Activated T-cell treated with anti-CD3 and anti-CD28 coated beads for 24 hours (primary cell): ENCODE results near the gene ACAA1.
"Not testable (repeated sequence)": the region's sequence is repeated elsewhere in the genome, so short reads cannot be mapped to it uniquely, and the experiment has no call there.

ENCODE experiments used
- DNase-seq: peaks from one replicate; pipeline ENCODE4 v3.0.0-alpha.2; 2020; ENCODE audit warnings: low read depth

Gene ACAA1

DNA sequence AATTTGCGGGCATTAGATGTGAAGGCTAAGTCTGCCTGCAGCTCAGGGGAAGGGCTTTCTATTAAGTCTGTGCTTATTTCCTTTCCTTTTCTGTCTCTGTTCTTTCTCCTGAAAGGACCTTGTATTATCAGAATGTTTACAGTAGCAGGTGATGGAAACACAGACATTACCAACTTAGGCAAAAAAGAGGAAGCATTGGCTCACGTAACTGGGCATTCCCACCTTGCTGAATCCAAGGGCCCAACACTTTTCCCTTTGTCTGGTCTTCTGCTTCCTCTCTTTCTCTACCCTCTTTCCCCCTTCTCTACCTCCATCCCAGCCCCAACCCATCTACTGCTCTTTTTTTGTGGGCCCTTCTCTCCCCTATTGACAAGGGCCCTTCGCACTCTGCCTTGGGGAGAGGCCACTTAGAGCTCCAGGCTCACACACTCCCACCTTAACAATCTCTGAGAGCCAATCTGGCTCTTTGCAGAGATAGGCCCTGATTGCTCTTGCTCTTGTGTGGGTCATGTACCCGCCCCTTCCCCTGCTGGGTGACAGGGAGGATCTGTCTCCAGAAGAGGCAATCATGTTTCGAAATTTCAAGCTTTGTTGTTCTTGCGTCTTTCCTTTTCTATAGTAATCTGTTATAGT is 35.0 kb downstream of the ACAA1 start:
- no peak for DNase-seq

DNA sequence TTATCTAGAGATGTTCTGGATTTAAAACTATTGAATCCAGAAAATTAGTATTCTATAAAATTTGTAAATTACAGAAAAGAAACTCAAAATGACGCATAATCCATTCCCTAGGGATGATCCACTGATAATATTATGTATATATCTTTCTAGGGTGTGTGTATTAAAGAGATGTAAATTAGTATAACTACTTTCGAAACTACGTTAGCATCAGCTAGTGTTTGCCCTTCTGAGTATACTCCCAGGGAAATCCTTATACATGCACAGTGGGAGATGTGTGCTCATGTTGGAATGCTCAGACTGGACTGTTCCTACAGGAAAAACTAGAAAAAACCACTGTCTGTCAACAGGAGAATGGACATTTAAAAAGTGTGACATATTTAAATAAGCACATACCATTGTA is 36.4 kb downstream of the ACAA1 start:
- DNase-seq = no peak

DNA sequence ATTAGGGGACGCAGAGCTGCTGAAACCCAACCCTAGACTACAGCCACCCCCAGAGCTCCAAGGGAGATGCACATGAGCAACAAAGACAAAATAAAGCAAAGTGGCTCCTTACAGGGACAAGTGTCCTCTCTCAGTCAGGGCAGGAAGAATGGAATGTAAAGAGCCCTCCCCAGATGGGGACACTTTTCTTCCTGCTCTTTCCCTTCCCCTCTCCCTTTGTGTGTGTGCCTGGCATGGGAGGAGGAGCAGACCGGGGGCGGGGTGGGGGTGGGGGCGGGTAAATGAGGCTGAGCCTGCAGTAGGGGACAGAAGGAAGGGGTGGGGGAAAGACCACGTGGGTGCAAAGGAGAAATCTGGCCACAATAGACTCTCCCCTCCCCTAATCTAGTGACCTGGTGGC is 37.4 kb downstream of the ACAA1 start:
- no peak for DNase-seq

DNA sequence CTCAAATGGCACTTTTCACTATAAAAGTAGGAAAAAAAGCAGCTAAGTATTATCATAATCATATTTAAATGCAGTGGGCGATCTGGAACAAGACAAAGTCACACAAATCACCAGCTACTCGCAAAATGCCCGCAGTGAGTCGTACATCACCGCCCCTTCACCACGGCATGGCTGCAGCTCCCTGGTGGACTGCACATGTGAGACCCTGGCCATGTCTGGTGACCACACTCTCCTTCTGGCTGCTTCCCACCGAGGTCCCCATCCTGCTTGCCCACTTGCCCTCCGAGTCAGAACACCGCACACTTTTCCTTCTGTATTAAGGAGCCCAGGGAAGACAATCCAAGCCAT is 38.6 kb downstream of the ACAA1 start:
- DNase-seq = no peak

DNA sequence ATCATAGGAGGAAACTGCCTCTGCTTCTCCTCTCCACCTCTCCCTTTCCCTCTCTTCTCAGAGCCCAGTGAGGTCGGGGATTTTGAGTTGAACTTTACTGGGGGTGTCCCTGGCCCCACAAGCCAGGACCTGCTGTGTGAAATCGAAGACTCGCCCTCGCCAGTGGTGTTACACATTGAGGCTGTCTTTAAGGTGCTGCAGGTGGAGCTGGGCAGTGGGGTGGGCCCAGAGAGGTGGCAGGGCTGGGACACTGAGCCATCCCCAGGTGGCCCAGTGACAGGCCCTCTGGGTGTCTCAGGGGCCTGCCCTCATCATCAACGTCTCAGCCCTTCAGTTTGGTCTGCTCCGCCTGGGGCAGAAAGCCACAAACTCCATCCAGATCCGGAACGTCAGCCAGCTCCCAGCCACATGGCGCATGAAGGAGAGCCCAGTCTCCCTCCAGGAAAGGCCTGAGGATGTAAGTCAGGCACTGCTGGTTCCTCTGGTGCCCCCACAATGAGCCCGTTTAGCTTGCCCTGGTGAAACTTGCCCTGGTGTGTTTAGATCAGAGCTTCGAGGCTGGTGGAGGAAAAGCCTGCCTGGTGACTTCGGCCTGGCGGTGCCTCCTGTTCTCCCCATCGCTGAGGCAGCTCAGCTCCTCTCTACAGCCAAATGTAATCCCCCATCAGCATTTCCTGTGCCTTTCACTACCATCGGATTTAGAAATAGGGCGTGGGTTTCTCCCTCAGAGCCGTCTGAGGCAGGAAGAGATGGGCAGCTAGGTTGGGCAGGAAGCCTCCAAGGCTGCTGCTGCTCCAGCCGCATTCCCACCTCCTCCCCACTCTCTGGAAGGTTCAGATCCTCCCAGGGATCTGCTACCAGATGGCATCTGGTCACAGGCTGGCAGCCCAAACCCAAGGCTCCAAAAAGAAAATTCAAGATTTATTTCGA is 39.2 kb downstream of the ACAA1 start:
- no peak for DNase-seq

DNA sequence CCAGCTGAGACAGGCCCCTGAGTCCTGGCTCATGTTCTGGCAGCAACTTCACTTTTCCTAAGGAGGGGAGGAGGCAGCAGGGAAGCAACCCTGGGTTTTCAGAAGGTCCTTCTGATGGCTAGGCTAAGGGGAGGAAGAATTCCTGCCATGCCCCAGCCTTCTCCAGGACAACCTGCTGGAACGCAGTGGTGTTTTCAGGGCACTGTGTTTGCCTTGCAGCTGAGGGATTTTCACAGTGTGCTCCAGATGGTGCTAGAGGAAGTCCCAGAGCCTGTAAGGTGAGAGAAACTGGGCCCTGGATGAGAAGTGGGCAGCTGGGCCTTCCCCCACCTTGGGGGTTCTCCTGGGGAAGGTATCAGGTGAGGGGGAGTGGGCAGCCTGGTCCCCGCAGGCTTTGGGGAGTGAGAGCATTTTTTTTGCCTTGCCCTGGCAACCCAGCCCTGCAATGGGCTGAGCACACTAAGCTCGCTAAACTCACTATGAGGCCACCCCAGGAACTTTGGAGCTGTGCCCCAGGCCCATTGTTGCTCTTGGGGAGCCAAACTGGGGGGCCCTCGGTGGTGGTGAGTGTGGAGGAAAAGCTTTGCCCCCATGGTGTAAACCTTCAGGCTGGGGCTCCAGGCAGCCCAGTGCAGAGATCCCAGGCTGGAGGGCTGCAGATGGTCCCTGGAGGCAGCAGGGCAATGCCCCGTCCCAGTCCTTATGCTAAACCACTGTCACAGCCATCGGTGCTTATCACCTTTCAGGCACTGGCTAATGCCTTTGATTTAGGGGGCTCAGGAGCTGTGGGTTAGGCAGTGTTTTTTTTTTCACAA is 41.1 kb downstream of the ACAA1 start:
- DNase-seq = no peak

DNA sequence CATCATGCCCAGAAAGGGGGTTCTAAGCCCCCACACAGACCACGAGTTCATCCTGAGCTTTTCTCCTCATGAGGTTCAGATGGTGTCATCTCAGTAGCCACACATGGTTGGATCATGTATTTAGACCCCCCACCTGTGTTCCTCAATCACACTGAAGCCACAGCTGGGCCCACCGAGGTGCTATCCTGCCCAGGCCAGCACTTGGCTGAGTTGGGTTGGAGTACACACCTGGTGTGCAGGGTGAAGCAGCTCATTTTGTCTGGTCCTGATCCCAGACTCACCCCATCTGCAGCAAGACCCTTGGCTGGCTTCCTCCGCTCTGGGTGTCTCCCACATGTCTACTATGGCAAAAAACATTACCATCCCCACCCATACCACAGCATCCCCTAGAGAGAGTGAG is 41.9 kb downstream of the ACAA1 start:
- no peak for DNase-seq

DNA sequence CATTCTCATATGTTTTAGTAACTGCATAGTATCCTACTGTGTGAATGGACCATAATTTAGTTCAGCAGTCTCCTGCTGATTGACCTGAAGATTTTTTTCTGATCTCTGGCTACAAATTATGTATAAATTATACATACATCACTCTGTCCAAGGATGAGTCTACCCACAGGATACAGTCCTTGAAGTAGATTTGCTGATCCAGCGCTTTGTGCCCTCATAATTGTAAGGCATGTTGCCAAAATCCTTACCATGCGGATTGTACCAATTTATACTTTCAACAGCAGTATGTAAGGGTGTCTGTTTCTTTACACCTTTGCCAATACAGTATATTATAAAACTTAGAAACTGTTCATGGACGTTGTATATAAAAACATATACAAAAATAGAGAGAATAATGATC is 46.5 kb downstream of the ACAA1 start:
- DNase-seq = no peak

DNA sequence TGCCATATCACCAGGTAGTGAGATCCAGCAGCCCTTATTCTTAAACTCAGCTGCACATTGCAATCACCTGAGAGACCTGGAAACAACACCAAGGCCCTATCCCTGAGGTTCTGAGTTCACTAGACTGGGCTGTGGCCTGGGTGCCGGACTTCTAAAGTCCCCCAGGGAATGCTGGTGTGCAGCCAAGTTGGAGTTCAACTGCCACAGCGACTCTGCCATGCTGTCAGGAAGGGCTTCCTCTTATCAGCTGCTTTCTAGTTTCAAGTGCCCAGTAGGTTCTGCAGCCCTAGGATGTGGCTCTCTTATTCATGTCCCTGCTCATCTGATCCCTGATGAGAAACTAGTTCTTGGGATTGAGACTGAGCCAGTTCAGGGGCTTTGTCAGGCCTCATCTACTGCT is 47.8 kb downstream of the ACAA1 start:
- no peak for DNase-seq

DNA sequence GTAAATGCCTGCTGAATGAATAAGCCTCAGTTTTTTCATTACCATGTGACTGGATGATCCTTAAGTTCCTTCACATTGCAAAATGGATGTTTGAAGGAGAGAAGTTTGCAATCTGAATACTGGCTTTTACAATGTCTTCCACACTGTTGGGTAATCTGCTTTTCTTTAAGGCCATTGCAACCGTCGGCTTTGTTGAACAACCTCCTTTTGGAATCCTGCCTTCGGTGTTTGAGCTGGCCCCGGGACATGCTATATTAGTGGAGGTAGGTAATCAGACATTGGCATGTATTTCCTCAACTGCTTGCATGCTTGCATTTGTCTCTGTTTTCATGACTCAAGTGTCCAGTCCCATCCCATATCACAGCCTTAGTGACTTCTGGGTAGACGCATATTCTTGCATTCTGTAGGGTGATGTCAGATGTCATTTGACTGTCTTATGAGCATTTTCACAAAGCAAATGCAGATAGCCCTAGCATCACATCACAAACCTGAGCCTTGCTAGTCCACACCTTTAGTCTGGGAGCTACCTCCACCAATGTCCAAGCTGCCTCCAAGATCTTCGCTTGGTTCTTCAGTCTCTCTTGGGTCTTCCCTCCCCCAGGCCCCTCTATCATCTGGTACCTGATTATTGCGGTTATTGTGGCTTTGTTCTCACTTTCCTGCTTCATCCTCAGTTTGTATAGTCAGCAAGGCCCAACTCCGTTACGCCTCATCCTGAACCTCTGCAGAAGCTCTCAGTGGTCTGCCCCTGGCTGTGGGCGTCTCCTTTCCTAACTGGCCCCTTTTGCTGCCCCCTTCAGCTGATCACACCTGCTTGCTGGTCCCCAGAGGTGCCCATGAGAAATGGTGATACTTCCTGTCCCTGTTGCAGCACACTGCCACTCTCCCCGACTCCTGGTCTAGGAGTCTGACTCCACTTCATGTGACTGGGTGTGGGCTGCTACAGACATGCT is 48.5 kb downstream of the ACAA1 start:
- DNase-seq = no peak

DNA sequence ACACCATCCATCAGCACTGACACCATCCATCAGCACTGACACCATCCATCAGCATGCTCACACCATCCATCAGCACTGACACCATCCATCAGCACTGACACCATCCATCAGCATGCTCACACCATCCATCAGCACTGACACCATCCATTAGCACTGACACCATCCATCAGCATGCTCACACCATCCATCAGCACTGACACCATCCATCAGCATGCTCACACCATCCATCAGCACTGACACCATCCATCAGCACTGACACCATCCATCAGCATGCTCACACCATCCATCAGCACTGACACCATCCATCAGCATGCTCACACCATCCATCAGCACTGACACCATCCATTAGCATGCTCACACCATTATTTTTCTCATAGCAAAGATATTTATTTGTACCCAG is 49.6 kb downstream of the ACAA1 start:
- DNase-seq = not testable (repeated sequence)

DNA sequence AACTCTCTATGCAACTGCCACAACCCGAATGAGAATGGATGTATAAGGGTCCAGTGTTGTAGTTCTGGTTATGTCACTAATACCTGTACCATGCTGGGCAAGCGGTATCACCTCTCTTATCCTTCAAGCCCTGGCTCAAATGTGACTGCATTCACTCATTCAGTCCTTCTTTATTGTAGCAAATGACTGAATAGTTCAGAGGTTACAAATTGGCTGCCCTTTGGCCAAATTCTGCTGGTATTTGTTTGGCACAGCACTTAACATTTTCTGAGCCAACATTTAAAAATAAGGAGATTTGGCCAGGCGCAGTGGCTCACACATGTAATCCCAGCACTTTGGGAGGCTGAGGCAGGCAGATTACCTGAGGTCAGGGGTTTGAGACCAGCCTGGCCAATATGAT is 50.4 kb downstream of the ACAA1 start:
- DNase-seq = no peak

DNA sequence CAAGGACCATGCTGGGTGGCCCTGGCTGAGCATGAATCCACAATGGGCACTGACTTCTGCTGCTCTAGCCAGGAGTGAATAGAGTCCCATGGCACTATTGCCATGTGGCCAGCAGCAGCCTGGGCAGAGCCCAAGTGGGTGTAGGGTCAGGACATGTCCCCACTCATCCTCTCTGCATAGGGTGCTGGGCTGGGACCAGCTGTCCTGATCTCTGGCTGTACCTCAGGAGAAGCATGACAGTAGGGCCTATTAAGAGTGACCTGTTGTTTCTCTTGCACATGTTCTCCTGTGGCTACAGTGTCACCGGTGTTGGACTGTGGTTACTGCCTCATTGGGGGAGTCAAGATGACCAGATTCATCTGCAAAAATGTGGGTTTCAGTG is 51.0 kb downstream of the ACAA1 start:
- DNase-seq = no peak

DNA sequence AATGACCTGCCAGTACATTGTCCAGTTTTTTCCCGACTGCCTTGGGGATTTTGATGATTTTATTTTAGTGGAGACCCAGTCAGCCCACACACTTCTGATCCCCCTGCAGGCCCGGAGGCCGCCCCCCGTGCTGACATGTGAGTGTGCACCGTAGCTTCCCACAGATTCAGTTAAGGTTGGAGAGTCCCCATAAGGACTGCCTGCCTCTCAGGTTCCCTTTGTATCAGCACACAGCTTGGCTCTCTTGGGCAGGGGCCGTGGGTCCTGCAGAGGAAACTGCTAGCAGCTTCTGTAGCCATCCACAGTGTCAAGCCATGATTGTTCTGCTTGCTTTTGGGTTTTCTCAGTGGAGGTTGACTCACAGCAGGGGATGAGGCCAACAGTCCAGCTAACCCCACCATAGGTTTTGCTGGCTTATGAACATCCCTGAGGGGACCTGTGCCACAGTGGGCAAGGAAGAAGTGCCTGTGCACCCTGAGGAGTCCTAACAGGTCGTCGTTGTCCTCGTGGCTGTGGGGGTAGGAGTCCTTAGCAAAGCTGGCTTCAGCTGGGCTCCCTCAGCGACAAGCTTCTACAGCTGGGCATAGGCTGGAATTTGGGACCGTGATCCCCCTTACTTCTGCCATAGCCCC is 51.5 kb downstream of the ACAA1 start:
- no peak for DNase-seq

DNA sequence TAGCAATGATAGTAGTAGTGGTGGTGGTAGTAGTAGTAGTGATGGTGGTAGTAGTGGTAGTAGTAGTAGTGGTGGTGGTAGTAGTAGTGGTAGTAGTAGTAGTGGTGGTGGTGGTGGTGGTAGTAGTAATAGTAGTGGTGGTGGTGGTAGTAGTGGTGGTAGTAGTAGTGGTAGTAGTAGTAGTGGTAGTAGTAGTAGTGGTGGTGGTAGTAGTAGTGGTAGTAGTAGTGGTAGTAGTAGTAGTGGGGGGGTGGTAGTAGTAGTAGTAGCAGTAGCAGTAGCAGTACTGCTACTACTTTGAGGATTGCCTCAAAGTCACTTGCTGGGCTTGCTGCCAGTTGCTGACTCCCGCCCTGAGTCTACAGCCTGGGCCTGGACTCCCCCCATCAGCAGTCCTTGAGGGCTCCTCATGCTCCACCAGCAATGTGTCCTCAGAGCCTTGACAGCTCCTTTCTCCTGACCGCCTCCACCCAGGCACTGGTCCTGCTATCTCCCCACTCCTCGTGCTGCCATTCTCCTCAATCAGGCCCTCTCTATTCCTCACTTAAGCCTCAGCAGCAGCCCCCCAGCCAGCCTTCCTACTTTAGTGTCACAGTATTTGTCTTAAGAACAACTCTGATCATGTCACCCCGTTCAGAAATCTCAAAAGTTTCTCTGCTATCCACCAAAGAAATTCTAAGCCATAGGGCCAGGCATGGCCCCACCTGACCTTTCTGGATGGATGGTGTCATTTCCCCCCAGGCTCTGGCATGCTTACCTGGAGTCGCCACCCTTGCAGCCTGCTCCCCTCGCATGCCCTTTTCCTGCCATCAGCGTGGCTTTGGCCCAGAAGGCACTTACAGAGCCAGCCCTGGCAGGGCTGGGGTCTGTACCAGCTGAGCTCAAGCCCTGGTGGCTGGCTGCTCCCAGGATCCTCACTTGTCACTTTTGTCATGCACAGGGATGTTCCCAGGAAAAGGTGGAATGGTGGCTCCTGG is 52.3 kb downstream of the ACAA1 start:
- DNase-seq = no peak

DNA sequence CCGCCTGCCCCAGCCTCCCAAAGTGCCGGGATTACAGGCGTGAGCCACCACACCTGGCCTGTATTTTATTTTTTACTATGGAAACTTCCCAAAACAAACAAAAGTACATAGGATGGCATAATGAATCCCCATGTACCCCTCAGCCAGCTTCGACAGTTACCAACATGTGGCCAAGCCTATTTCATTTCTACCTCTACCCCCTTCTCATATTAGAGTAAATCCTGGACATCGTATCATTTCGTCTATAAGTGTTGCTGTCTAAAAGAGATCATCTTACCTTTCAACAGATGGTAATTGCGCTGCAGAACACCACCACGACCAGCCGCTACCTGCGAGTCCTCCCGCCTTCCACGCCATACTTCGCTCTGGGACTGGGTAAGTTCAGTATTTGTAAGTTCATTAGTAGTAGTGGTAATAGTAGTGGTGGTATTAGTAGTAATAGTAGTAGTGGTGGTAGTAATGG is 53.0 kb downstream of the ACAA1 start:
- DNase-seq = no peak

DNA sequence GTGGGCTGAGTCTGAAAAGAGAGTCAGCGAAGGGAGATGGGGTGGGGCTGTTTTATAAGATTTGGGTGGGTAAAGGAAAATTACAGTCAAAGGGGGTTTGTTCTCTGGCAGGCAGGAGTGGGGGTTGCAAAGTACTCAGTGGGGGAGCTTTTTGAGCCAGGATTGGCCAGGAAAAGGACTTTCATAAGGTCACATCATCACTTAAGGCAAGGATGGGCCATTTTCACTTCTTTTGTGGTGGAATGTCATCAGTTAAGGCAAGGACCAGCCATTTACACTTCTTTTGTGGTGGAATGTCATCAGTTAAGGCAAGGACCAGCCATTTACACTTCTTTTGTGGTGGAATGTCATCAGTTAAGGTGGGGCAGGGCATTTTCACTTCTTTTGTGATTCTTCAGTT is 53.7 kb downstream of the ACAA1 start:
- DNase-seq = not testable (repeated sequence)

DNA sequence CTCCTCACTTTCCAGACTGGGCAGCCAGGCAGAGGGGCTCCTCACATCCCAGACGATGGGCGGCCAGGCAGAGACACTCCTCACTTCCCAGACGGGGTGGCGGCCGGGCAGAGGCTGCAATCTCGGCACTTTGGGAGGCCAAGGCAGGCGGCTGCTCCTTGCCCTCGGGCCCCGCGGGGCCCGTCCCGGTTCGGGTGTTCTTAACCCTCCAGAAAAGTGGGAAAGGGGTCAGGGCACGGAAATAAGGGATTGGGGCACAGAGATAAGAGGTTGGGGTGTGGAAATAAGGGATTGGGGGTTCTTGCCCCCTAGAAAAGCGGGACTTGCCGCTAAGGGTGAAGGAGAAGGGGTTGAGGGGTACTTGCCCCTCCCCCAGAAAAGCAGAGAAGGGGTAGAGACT is 54.6 kb downstream of the ACAA1 start:
- DNase-seq = not testable (repeated sequence)

DNA sequence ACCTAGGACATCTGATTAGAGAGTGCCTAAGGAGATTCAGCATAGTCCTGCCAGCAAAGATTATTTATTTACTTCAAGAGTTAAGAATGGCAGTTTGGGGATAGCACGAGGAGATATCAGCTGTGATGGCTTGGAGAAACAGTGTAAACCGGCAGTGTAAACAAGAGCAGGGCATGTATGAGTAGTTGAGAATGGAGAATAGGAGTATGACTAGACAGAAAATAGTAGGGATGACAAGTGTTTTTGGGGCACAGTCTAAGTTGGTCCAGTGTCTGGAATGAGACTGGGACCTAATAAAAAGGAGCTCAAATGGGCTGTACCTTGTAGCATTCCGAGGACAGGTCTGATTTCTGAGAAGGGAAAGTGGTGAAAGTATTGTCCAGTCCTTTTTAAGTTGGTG is 59.9 kb downstream of the ACAA1 start:
- not testable (repeated sequence) for DNase-seq
